ENCODE measurements around the gene STMN3.

DNA sequence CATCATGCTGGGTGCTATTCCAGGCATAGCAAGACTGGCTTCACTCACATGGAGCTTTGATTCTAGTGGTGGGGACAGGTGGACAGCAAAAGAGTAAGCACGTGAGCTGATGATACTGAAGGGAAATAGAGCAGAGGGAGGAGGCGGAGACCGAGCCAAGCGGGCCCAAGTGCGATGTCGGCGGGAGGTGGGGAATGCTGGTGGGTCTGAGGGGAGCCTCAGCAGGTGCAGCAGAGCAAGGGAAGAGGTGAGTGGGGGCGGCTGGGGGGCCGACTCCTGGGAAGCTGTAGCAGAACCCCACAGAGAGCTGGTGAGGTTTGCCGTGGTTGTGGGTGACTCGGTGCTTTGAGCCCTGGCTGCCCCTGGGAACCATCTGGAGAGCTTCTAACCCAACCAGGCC, 15.1 kb upstream of the STMN3 start:
- TF ChIP-seq, protein P1, sequence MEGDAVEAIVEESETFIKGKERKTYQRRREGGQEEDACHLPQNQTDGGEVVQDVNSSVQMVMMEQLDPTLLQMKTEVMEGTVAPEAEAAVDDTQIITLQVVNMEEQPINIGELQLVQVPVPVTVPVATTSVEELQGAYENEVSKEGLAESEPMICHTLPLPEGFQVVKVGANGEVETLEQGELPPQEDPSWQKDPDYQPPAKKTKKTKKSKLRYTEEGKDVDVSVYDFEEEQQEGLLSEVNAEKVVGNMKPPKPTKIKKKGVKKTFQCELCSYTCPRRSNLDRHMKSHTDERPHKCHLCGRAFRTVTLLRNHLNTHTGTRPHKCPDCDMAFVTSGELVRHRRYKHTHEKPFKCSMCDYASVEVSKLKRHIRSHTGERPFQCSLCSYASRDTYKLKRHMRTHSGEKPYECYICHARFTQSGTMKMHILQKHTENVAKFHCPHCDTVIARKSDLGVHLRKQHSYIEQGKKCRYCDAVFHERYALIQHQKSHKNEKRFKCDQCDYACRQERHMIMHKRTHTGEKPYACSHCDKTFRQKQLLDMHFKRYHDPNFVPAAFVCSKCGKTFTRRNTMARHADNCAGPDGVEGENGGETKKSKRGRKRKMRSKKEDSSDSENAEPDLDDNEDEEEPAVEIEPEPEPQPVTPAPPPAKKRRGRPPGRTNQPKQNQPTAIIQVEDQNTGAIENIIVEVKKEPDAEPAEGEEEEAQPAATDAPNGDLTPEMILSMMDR (IDR thresholded peaks at IDR 0.05) = no peak
- TF ChIP-seq POLR2A (IDR thresholded peaks at IDR 0.05) = no peak

Data from vagina (tissue), 2 donors.